GM23338 (cell line): ENCODE data around the gene PCGF3. TPM values are rescaled to one million over a fixed set of nuclear protein-coding genes. Genes with fewer than 3 reads are reported as not detected.

Experiments used
- ATAC-seq: fragments of 200-7000 bp; cut with Tn5 transposase; 3 replicates; pipeline ENCODE4 v1.9.1; 2020
- DNase-seq: peaks from one replicate; pipeline ENCODE4 v3.0.0-alpha.2; 2015; ENCODE audit warnings: low spot score
- H2AFZ ChIP-seq: fragments of 200-600 bp; sonication (generic); 2 replicates; pipeline ENCODE4 v1.8.0; 2016; ENCODE audit warnings: antibody characterized with exemption, mild to moderate bottlenecking, moderate library complexity
- H3F3A ChIP-seq: fragments of 200-600 bp; sonication (generic); replicated peaks from 2 replicates; pipeline ENCODE4 v1.8.0; 2017; ENCODE audit warnings: antibody characterized with exemption, mixed run types, low read depth
- H3K27ac ChIP-seq: fragments of 200-600 bp; sonication (generic); 2 replicates; pipeline ENCODE4 v1.6.1; 2016; ENCODE audit warnings: low read depth
- H3K27me3 ChIP-seq: fragments of 200-600 bp; sonication (generic); 2 replicates; pipeline ENCODE4 v1.8.0; 2016; ENCODE audit warnings: mild to moderate bottlenecking, mixed run types, moderate library complexity; ENCODE audit not compliant: insufficient read depth
- H3K36me3 ChIP-seq: fragments of 200-600 bp; sonication (generic); 2 replicates; pipeline ENCODE4 v1.8.0; 2016; ENCODE audit warnings: mild to moderate bottlenecking; ENCODE audit not compliant: insufficient read depth
- H3K4me1 ChIP-seq: fragments of 200-600 bp; sonication (generic); 2 replicates; pipeline ENCODE4 v1.8.0; 2016; ENCODE audit warnings: mild to moderate bottlenecking, moderate library complexity; ENCODE audit not compliant: insufficient read depth
- H3K4me2 ChIP-seq: fragments of 200-600 bp; sonication (generic); 2 replicates; pipeline ENCODE4 v1.7.1; 2017; ENCODE audit warnings: mixed run types
- H3K4me3 ChIP-seq: fragments of 200-600 bp; sonication (generic); 2 replicates; pipeline ENCODE4 v1.6.1; 2016; ENCODE audit warnings: mixed run types
- H3K79me2 ChIP-seq: fragments of 200-600 bp; sonication (generic); replicated peaks from 2 replicates; pipeline ENCODE4 v1.8.0; 2017; ENCODE audit warnings: mild to moderate bottlenecking; ENCODE audit not compliant: insufficient read depth
- H3K9me2 ChIP-seq: fragments of 200-600 bp; sonication (generic); 2 replicates; pipeline ENCODE4 v1.8.0; 2017; ENCODE audit not compliant: insufficient read depth
- H4K20me1 ChIP-seq: fragments of 200-600 bp; sonication (generic); replicated peaks from 2 replicates; pipeline ENCODE4 v1.8.0; 2017; ENCODE audit warnings: mild to moderate bottlenecking; ENCODE audit not compliant: insufficient read depth
- H3K27ac Mint-ChIP-seq: 2 replicates; pipeline ENCODE4 v1.8.0; 2020; ENCODE audit warnings: inconsistent platforms, mild to moderate bottlenecking, moderate library complexity, mixed read lengths
- H3K27me3 Mint-ChIP-seq: 3 replicates; pipeline ENCODE4 v1.8.0; 2022; ENCODE audit warnings: low read depth, mild to moderate bottlenecking, moderate library complexity, mixed read lengths, inconsistent platforms; ENCODE audit not compliant: insufficient read depth, poor library complexity
- H3K36me3 Mint-ChIP-seq: 3 replicates; pipeline ENCODE4 v1.8.0; 2021; ENCODE audit warnings: low read depth, mild to moderate bottlenecking, inconsistent platforms, moderate library complexity, mixed read lengths
- H3K4me1 Mint-ChIP-seq: 3 replicates; pipeline ENCODE4 v1.8.0; 2020; ENCODE audit warnings: mild to moderate bottlenecking, inconsistent platforms, mixed read lengths
- H3K4me3 Mint-ChIP-seq: 3 replicates; pipeline ENCODE4 v1.8.0; 2021; ENCODE audit warnings: moderate library complexity, mild to moderate bottlenecking, inconsistent platforms, mixed read lengths
- H3K9me3 Mint-ChIP-seq: 3 replicates; pipeline ENCODE4 v1.8.0; 2020; ENCODE audit warnings: moderate library complexity, mild to moderate bottlenecking, inconsistent platforms, mixed read lengths
- CREB1 ChIP-seq: fragments of 250-450 bp; sonication (Bioruptor Pico); IDR thresholded peaks from 2 replicates; pipeline ENCODE4 v1.5.0; 2020; ENCODE audit warnings: low read depth, mild to moderate bottlenecking, moderate library complexity
- ETS1 ChIP-seq: IDR thresholded peaks from 2 replicates; pipeline ENCODE4 v1.6.1; 2016; ENCODE audit warnings: antibody characterized with exemption
- EZH2 ChIP-seq: fragments of 200-600 bp; sonication (generic); IDR thresholded peaks from one replicate; pipeline ENCODE4 v1.8.0; 2017; ENCODE audit warnings: antibody characterized with exemption, mild to moderate bottlenecking, low read depth; ENCODE audit not compliant: unreplicated experiment
- EZH2phosphoT487 ChIP-seq: fragments of 200-600 bp; sonication (generic); IDR thresholded peaks from one replicate; pipeline ENCODE4 v1.8.1; 2018; ENCODE audit warnings: antibody characterized with exemption; ENCODE audit not compliant: unreplicated experiment
- JUNB ChIP-seq: IDR thresholded peaks from one replicate; pipeline ENCODE4 v1.6.1; 2016; ENCODE audit warnings: antibody characterized with exemption; ENCODE audit not compliant: unreplicated experiment
- NANOG ChIP-seq: IDR thresholded peaks from 2 replicates; pipeline ENCODE4 v1.6.1; 2016; ENCODE audit warnings: antibody characterized with exemption, borderline replicate concordance
- POLR2AphosphoS5 ChIP-seq: IDR thresholded peaks from 2 replicates; pipeline ENCODE4 v1.6.1; 2016; ENCODE audit warnings: antibody characterized with exemption, low read depth
- REST ChIP-seq: IDR thresholded peaks from one replicate; pipeline ENCODE4 v1.6.1; 2018; ENCODE audit warnings: antibody characterized with exemption; ENCODE audit not compliant: unreplicated experiment
- STAT1 ChIP-seq: IDR thresholded peaks from one replicate; pipeline ENCODE4 v1.6.1; 2016; ENCODE audit warnings: antibody characterized with exemption; ENCODE audit not compliant: unreplicated experiment
- ZNF114 ChIP-seq: fragments of 250-450 bp; sonication (Bioruptor Pico); IDR thresholded peaks from 2 replicates; pipeline ENCODE4 v1.5.0; 2020; ENCODE audit warnings: mild to moderate bottlenecking, moderate library complexity
- ZNF331 ChIP-seq: fragments of 250-450 bp; sonication (Bioruptor Pico); IDR thresholded peaks from 2 replicates; pipeline ENCODE4 v1.5.0; 2020; ENCODE audit warnings: low read depth, mild to moderate bottlenecking, moderate library complexity
- polyA plus RNA-seq: library from polyadenylated mRNA; unstranded; fragments of >200 nt; fragmentation: Nextera tagmentation; extraction: Ambion mirVana; gene quantifications from 2 replicates; pipeline ENCODE4 v1.2.1, GENCODE V29; 2016
- total RNA-seq: library from RNA; depleted of rRNA; stranded (reverse); fragments of >200 nt; shearing (Covaris generic); gene quantifications from 2 replicates; pipeline ENCODE4 v1.2.3, GENCODE V29; 2014
- TF ChIP-seq, protein P1 (sequence below): fragments of 250-450 bp; sonication (Bioruptor Pico); IDR thresholded peaks from 2 replicates; pipeline ENCODE4 v1.5.0; 2020; ENCODE audit warnings: mild to moderate bottlenecking, moderate library complexity
- TF ChIP-seq, protein P2 (sequence below), 2 experiments: fragments of 200-600 bp in 1 of 2; sonication (generic) in 1 of 2; conservative IDR thresholded peaks; 2 replicates each; pipeline versions ENCODE4 v1.5.1 to v1.6.1; 2016 to 2017; ENCODE audit warnings: antibody characterized with exemption in 2 of 2, low read depth in 2 of 2, mild to moderate bottlenecking in 2 of 2, moderate library complexity in 1 of 2

Gene PCGF3
- total and polyA plus RNA-seq, 2 experiments from 2014 or later: 33.1 to 49.0 TPM

GRCh38 chr4:658681-659667, 46.7 kb upstream of the PCGF3 start:
- no peak for DNase-seq
- H3F3A ChIP-seq: 0 out of 2 replicates have a peak, but pooled peaks cover 2% of the 10 kb centered on the region
- TF ChIP-seq CREB1 (CRISPR knock-in tag) (no peak), ZNF114 (CRISPR knock-in tag) (no peak), NANOG (no peak), STAT1 (no peak), REST (no peak), EZH2 (no peak), ETS1 (no peak), EZH2phosphoT487 (no peak), ZNF331 (no peak), JUNB (no peak), POLR2AphosphoS5 (no peak)
- TF ChIP-seq, protein P1, sequence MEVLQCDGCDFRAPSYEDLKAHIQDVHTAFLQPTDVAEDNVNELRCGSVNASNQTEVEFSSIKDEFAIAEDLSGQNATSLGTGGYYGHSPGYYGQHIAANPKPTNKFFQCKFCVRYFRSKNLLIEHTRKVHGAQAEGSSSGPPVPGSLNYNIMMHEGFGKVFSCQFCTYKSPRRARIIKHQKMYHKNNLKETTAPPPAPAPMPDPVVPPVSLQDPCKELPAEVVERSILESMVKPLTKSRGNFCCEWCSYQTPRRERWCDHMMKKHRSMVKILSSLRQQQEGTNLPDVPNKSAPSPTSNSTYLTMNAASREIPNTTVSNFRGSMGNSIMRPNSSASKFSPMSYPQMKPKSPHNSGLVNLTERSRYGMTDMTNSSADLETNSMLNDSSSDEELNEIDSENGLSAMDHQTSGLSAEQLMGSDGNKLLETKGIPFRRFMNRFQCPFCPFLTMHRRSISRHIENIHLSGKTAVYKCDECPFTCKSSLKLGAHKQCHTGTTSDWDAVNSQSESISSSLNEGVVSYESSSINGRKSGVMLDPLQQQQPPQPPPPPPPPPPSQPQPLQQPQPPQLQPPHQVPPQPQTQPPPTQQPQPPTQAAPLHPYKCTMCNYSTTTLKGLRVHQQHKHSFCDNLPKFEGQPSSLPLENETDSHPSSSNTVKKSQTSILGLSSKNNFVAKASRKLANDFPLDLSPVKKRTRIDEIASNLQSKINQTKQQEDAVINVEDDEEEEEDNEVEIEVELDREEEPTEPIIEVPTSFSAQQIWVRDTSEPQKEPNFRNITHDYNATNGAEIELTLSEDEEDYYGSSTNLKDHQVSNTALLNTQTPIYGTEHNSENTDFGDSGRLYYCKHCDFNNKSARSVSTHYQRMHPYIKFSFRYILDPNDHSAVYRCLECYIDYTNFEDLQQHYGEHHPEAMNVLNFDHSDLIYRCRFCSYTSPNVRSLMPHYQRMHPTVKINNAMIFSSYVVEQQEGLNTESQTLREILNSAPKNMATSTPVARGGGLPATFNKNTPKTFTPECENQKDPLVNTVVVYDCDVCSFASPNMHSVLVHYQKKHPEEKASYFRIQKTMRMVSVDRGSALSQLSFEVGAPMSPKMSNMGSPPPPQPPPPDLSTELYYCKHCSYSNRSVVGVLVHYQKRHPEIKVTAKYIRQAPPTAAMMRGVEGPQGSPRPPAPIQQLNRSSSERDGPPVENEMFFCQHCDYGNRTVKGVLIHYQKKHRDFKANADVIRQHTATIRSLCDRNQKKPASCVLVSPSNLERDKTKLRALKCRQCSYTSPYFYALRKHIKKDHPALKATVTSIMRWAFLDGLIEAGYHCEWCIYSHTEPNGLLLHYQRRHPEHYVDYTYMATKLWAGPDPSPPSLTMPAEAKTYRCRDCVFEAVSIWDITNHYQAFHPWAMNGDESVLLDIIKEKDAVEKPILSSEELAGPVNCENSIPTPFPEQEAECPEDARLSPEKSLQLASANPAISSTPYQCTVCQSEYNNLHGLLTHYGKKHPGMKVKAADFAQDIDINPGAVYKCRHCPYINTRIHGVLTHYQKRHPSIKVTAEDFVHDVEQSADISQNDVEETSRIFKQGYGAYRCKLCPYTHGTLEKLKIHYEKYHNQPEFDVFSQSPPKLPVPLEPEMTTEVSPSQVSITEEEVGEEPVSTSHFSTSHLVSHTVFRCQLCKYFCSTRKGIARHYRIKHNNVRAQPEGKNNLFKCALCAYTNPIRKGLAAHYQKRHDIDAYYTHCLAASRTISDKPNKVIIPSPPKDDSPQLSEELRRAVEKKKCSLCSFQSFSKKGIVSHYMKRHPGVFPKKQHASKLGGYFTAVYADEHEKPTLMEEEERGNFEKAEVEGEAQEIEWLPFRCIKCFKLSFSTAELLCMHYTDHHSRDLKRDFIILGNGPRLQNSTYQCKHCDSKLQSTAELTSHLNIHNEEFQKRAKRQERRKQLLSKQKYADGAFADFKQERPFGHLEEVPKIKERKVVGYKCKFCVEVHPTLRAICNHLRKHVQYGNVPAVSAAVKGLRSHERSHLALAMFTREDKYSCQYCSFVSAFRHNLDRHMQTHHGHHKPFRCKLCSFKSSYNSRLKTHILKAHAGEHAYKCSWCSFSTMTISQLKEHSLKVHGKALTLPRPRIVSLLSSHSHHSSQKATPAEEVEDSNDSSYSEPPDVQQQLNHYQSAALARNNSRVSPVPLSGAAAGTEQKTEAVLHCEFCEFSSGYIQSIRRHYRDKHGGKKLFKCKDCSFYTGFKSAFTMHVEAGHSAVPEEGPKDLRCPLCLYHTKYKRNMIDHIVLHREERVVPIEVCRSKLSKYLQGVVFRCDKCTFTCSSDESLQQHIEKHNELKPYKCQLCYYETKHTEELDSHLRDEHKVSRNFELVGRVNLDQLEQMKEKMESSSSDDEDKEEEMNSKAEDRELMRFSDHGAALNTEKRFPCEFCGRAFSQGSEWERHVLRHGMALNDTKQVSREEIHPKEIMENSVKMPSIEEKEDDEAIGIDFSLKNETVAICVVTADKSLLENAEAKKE: no peak
- TF ChIP-seq, protein P2, sequence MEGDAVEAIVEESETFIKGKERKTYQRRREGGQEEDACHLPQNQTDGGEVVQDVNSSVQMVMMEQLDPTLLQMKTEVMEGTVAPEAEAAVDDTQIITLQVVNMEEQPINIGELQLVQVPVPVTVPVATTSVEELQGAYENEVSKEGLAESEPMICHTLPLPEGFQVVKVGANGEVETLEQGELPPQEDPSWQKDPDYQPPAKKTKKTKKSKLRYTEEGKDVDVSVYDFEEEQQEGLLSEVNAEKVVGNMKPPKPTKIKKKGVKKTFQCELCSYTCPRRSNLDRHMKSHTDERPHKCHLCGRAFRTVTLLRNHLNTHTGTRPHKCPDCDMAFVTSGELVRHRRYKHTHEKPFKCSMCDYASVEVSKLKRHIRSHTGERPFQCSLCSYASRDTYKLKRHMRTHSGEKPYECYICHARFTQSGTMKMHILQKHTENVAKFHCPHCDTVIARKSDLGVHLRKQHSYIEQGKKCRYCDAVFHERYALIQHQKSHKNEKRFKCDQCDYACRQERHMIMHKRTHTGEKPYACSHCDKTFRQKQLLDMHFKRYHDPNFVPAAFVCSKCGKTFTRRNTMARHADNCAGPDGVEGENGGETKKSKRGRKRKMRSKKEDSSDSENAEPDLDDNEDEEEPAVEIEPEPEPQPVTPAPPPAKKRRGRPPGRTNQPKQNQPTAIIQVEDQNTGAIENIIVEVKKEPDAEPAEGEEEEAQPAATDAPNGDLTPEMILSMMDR (conservative IDR thresholded peaks at IDR 0.05; ENCODE audit: low read depth in 2 of 2): no peak
- no peak overlapping the region for H2AFZ ChIP-seq
- no peaks in the 10 kb centered on the region; the same call in 1 of the 2 replicates for H4K20me1 ChIP-seq
- H3K27me3 Mint-ChIP-seq: peaks cover 8% of the 10 kb centered on the region
- H3K9me2 ChIP-seq: no peaks in the 10 kb centered on the region
- no peak overlapping the region for H3K4me3 Mint-ChIP-seq
- H3K27me3 ChIP-seq: no peaks in the 10 kb centered on the region
- H3K9me3 Mint-ChIP-seq: no peaks in the 10 kb centered on the region; the same call in 2 of the 3 replicates
- no peaks in the 10 kb centered on the region for H3K79me2 ChIP-seq
- no peaks in the 10 kb centered on the region for H3K4me1 ChIP-seq
- no peaks in the 10 kb centered on the region for H3K36me3 ChIP-seq
- no peak overlapping the region for H3K27ac ChIP-seq
- H3K4me2 ChIP-seq: no peak overlapping the region
- no peak overlapping the region for H3K4me3 ChIP-seq
- no peak for ATAC-seq
- H3K4me1 Mint-ChIP-seq: no peaks in the 10 kb centered on the region; the same call in 2 of the 3 replicates
- peaks cover 12% of the 10 kb centered on the region for H3K36me3 Mint-ChIP-seq
- no peak overlapping the region for H3K27ac Mint-ChIP-seq
